NCI-H1694 (cell line): Measurements from ENCODE around the gene ARIH2.
"Not testable (repeated sequence)": the region's sequence is repeated elsewhere in the genome, so short reads cannot be mapped to it uniquely, and the experiment has no call there.

Experiments
- DNase-seq: peaks from one replicate; lab custom pipeline; 2025; lab: John Stamatoyannopoulos, UW

ARIH2 gene

GRCh38 chr3:48918388-48919214, at the start of gene ARIH2:
ARIH2 (plus strand) TSS chr3:48918842; CDS start chr3:48927559, 8,717 bp downstream.
- peak; percentile 9 for DNase-seq

- no peak for DNase-seq
These were observed 41.0 kb upstream of the ARIH2 start for GRCh38 chr3:48877671-48878070.

GRCh38 chr3:48879307-48879993, 39.2 kb upstream of the ARIH2 start:
- no peak for DNase-seq

- no peak for DNase-seq
These were observed 38.7 kb upstream of the ARIH2 start for GRCh38 chr3:48879994-48880377.

- DNase-seq = no peak
These were observed 37.6 kb upstream of the ARIH2 start for GRCh38 chr3:48881006-48881405.

DNA sequence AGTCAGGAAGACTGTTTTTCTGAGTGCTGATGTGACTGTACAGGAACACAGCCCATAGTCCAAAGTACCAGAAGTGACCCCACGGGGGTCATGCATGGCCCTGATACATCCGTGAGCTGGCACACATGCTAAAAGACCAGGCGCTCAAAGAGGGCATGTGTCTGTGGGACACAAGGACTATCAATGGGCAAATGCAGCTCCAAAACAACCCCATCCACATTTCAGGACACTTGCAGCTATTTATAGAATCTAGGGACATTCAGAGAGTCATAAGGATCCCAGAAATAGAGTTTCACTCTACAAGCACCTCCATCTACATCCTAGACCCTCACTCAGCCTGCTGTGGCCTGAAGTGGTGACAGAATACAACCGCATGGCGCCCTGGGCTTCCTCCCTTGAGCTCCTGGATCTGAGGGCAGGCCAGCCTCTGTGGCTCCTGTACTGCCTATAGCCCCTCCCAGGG, 37.0 kb upstream of the ARIH2 start:
- no peak for DNase-seq

GRCh38 chr3:48885753-48886152, 32.9 kb upstream of the ARIH2 start:
- DNase-seq = no peak

- no peak for DNase-seq
These were observed 27.0 kb upstream of the ARIH2 start for GRCh38 chr3:48891606-48892005.

GRCh38 chr3:48894516-48894915, 24.1 kb upstream of the ARIH2 start:
- DNase-seq = no peak

DNA sequence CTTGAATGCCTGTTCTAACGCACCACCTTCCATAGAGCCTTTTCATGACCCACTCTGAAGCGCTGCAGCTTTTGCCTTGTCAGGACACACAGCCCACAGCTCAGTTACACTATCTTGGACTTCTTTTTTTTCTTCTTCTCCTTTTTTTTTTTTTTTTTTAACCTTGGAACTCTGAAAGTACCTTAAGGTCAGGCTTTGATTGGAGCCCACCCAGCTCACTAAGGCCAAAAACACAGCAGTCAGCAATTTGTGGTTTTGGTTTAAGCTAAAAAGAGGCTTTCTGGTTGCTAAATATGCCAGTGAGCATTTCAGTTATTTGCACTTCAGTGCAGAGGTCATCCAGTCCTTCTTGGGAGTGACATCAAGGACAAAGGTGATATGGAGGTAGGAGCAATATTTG, 21.7 kb upstream of the ARIH2 start:
- DNase-seq = no peak

GRCh38 chr3:48897460-48898376, 20.9 kb upstream of the ARIH2 start:
- DNase-seq = no peak

DNA sequence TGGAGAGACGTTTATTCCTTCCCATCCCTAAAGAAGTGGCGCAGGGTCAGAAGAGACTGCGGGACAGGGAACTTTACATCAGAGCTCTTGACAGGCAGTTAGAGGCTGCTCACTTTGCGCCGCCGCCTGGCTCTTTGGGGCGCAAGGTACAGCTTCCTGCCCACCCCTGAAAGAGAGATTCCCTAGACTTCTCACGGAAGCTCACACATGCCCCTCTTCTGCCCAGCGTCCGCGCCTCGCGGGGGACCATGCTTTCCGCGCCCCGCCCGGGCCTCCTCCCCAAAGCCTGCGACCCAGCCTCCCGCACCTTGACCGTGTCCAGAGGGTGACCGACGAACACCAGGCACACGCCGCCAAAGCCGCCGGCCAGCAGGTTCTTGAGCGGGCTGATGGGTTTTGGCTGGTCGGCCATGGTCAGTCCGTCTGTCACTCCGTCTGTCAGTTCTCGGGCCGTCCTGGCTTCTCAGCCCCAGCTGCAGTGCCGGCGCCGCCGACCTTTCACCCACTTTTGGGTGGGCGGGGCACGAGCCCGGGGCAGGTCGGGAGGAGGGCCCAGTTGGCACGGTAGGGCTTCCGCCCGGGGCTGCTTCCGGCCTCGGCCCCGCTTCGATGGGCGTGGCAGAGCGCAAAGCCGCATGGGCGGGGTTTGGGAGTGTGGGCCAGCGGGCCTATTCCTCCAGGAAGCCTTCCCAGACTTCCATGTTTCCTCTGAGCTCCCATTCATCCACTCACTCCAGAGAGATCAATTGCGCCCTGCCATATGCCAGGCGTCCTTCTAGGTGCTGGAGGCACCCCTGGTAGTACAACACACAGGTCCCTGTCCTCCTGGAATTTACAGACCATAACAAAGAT, 20.0 kb upstream of the ARIH2 start, which contains the start of gene SLC25A20:
Gene SLC25A20 (minus strand): TSS at position 500 of the 852 bp plus-strand sequence. CDS start 88 bp downstream, at position 412.
- no peak for DNase-seq

GRCh38 chr3:48899273-48899672, 19.4 kb upstream of the ARIH2 start:
- no peak for DNase-seq

DNA sequence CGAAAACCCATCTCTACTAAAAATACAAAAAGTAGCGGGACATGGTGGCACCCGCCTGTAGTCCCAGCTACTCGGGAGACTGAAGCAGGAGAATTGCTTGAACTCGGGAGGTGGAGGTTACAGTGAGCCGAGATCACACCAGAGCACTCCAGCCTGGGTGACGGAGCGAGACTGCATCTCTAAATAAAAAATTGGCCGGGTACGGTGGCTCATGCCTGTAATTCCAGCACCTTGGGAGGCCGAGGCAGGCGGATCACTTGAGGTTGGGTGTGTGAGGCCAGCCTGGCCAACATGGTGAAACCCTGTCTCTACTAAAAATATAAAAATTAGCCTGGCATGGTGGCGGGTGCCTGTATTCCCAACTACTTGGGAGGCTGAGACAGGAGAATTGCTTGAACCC, 11.6 kb upstream of the ARIH2 start:
- DNase-seq = not testable (repeated sequence)

DNA sequence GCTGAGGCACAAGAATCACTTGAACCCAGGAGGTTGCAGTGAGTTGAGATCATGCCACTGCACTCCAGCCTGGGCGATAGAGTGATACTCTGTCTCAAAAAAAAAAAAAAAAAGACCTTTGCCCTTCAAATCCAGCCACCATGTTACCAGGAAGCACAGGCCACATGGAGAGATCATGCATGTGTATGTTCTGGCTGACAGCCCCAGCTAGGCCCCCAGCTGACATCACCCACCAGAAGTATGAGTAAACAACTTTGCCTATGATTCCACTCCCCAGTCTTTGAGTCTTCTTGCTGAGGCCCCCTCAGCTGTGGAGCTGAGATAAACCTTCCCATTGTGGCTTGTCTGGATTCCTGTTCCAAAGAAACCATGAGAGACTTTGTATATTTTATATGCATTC, 3.3 kb upstream of the ARIH2 start:
- no peak for DNase-seq

- DNase-seq = peak; percentile 5
These were observed 835 bp downstream of the ARIH2 start for GRCh38 chr3:48919215-48920138.

DNA sequence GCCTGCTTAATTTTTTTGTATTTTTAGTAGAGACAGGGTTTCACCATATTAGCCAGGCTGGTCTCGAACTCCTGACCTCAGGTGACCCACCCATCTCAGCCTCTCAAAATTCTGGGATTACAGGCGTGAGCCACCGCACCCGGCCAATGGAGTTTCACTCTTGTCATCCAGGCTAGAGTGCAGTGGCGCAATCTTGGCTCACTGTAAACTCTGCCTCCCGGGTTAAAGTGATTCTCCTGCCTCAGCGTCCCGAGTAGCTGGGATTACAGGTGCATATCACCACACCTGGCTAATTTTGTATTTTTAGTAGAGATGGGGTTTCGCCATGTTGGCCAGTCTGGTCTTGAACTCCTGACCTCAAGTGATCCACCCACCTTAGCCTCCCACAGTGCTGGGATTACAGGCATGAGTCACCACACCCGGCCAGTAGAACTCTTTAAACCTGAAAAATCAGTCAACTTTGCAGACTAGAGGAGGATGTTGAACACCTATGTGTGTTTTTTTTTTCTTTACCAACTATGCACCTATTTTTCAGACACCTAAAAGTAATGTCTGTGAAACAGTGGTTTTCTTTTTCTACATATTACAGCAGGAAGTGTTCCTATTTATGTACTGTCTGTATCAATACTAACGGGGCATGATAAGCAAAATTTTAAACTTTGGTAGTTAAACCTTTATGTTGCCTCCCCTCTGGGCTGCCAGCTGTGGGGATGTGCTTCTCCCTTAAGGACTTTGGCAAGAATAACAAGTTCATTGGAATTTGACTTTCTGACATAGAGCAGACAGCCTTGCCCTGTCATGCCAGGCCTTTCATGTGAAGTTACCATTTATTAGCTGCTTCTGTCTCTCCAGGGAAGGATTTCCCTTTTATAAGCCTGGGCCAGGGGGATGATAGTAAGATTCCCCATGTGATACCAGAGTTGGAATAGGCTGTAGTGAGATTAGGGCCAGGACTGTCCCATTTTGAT, 8.1 kb downstream of the ARIH2 start:
- no peak for DNase-seq

DNA sequence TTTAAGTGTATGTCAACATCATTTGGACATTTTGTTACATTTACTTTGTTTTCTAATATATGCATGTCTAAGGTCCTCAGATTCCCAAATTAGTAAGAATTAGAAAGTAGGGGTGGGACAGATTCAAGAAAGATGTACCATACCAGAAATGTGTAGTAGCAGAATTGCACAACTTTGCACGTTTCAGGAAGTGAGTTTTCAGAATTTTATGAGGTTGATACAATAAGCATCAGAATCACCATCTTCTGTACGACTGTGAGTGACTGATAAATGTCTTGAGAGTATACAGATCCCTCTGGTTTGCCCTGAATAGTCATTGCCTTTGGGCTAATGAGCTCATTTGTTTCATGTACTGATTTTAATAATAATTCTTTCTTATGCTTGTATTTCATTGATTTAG, 9.3 kb downstream of the ARIH2 start:
- DNase-seq = no peak

DNA sequence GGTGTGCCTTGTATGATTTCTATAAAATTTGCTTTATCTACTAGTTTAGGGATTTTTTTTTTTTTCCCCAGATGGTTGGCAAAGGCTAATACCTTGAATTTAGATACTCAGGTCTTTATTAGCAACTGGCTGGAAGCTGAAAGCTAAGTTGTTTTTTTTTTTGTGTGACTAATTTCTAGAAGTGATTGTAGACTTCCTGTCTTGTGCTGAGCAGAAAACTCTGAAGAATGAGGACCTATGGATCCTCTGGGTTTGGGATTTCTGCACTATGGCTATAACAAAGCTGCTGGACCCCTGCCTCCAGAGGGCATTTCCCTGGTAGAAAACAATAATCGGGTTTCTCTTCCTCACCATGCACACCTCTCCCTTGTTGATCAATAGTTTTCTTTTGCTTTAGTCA, 10.0 kb downstream of the ARIH2 start:
- DNase-seq = no peak
